Epithelial cell of proximal tubule (primary cell): ENCODE data around the gene CA7. TPM values are rescaled to one million over a fixed set of nuclear protein-coding genes. Genes with fewer than 3 reads are reported as not detected.

Experiments used
- DNase-seq: peaks from one replicate; pipeline ENCODE4 v3.0.0-alpha.2; 2011; ENCODE audit warnings: low read depth
- H3K4me3 ChIP-seq: 2 replicates; pipeline ENCODE4 v1.5.1; 2011; ENCODE audit warnings: low read depth, mild to moderate bottlenecking, low read length
- CTCF ChIP-seq: conservative IDR thresholded peaks from 2 replicates; pipeline ENCODE4 v1.5.1; 2012; ENCODE audit warnings: low read depth, mild to moderate bottlenecking, low read length
- total RNA-seq: library from RNA; depleted of rRNA; stranded (reverse); fragments of >200 nt; gene quantifications from 2 replicates; pipeline ENCODE4 v1.2.3, GENCODE V29; 2015

Gene CA7
- total RNA-seq, 1 donor from 2014 or later, result 0.12 TPM

GRCh38 chr16:66881014-66881417 is 36.8 kb downstream of the CA7 start:
- H3K4me3 ChIP-seq, result peak overlapping the region; percentile 90
- no peak for TF ChIP-seq CTCF
- no peak for DNase-seq

GRCh38 chr16:66881560-66881959 is 37.3 kb downstream of the CA7 start:
- DNase-seq, result no peak
- peak overlapping the region; percentile 90 for H3K4me3 ChIP-seq
- TF ChIP-seq CTCF, result no peak

- no peak for TF ChIP-seq CTCF
- peak overlapping the region; percentile 90 for H3K4me3 ChIP-seq
- DNase-seq, result no peak
Observed at GRCh38 chr16:66881964-66882508, 37.8 kb downstream of the CA7 start.

GRCh38 chr16:66882702-66883101 is 38.5 kb downstream of the CA7 start:
- no peak overlapping the region for H3K4me3 ChIP-seq
- no peak for TF ChIP-seq CTCF
- no peak for DNase-seq

- no peak for TF ChIP-seq CTCF
- H3K4me3 ChIP-seq, result no peak overlapping the region
- DNase-seq, result no peak
Observed at GRCh38 chr16:66885491-66885890, 41.3 kb downstream of the CA7 start.

GRCh38 chr16:66886321-66886720 is 42.1 kb downstream of the CA7 start:
- TF ChIP-seq CTCF, result no peak
- no peak overlapping the region for H3K4me3 ChIP-seq
- no peak for DNase-seq

GRCh38 chr16:66886914-66887313 is 42.7 kb downstream of the CA7 start:
- no peak for DNase-seq
- H3K4me3 ChIP-seq, result no peak overlapping the region
- TF ChIP-seq CTCF, result no peak
